ENCODE data around the gene BOK.

DNA sequence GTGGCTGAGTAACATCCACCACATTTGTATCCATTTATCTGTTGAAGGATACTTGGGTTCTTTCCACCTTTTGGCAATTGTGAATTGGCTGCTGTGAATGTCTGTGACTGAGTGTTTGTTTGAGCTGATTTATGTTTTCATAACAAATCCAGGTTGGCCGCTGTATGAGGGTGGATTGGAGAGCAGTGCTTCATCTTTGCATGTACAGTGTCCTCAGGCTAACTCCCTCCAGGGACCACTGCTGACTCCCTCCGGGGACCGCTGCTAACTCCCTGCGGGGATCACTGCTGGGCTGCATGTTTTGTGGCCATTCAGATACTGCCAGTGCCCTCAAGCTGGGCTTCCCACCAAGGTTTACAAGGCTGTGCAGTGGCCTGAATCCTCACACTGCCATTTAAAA, 10.2 kb downstream of the BOK start:
- TF ChIP-seq EZH2phosphoT487 (IDR thresholded peaks at IDR 0.05; ENCODE audit: insufficient read depth, low read depth) (no peak), EZH2 (IDR thresholded peaks at IDR 0.05; ENCODE audit: insufficient read depth, poor library complexity, severe bottlenecking) (no peak)
